Measurements from ENCODE around the gene BCL11B. TPM values are rescaled to one million over a fixed set of nuclear protein-coding genes. Genes with fewer than 3 reads are reported as not detected.
"Not testable (repeated sequence)": the region's sequence is repeated elsewhere in the genome, so short reads cannot be mapped to it uniquely, and the experiment has no call there.

Gene BCL11B
- total RNA-seq, 6 donors from 2014 or later = 1.1 to 4.5 (median 2.2) TPM

- H3K27ac ChIP-seq = no peak overlapping the region
- H3K4me3 ChIP-seq = no peak overlapping the region
- DNase-seq (no peak), ATAC-seq (ENCODE audit: low FRiP score in 2 of 2) (no peak)
- no peaks in the 10 kb centered on the region for H3K9me3 ChIP-seq
- no peaks in the 10 kb centered on the region for H3K27me3 ChIP-seq
- peaks cover 7 to 12% (median 8%) of the 10 kb centered on the region in 4 donors for H3K4me1 ChIP-seq
- no peaks in the 10 kb centered on the region for H3K36me3 ChIP-seq
- WGBS, 2 donors = 86 to 87% methylated on average over 16 of the region's 16 CpGs
- no peak for TF ChIP-seq POLR2A (IDR thresholded peaks at IDR 0.05)
- no peak for TF ChIP-seq EP300 (IDR thresholded peaks at IDR 0.05)
- TF ChIP-seq, protein P1, sequence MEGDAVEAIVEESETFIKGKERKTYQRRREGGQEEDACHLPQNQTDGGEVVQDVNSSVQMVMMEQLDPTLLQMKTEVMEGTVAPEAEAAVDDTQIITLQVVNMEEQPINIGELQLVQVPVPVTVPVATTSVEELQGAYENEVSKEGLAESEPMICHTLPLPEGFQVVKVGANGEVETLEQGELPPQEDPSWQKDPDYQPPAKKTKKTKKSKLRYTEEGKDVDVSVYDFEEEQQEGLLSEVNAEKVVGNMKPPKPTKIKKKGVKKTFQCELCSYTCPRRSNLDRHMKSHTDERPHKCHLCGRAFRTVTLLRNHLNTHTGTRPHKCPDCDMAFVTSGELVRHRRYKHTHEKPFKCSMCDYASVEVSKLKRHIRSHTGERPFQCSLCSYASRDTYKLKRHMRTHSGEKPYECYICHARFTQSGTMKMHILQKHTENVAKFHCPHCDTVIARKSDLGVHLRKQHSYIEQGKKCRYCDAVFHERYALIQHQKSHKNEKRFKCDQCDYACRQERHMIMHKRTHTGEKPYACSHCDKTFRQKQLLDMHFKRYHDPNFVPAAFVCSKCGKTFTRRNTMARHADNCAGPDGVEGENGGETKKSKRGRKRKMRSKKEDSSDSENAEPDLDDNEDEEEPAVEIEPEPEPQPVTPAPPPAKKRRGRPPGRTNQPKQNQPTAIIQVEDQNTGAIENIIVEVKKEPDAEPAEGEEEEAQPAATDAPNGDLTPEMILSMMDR (IDR thresholded peaks at IDR 0.05) = no peak
Observed at GRCh38 chr14:99186956-99187690, 84.9 kb downstream of the BCL11B start.

GRCh38 chr14:99186336-99186735, 85.7 kb downstream of the BCL11B start:
- not testable (repeated sequence) for H3K27me3 ChIP-seq; H3K4me1 ChIP-seq; H3K4me3 ChIP-seq; ATAC-seq (ENCODE audit: low FRiP score in 2 of 2); H3K36me3 ChIP-seq; H3K9me3 ChIP-seq; DNase-seq; H3K27ac ChIP-seq
- WGBS, 2 donors = 97% methylated on average over 8 of the region's 8 CpGs

DNA sequence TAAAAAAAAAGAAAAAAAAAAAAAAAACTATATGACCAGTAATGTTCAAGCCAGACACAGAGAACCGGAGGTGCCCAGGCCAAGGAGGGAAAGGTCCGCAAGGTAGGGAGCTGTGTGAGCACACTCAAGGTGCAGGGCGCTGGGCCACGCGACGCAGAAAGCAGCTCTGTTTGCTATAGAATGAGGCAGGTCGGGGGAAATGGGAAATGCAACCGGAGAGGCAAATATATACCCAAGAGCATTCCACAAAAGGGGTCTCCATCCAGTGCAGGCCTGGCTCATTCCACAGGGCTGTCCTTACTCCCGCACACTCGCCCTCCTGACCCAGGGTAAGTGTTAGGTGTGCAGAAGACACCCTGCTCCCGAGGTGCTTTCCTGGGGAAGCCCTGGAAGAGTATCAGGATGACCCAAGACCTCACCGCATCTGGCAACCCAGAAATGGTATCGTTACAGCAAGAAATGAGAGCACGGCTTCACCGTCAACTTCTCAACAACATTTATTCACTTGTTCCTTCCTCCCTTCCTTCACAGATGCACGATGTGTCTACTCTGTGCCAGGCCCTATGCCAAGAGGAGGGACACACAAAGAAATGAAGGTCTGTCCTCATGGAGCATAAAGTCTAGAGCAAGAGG, 86.4 kb downstream of the BCL11B start:
- ATAC-seq (ENCODE audit: low FRiP score in 2 of 2) = no peak
- Histone ChIP-seq H3K9me3 (no peaks in the 10 kb centered on the region), H3K4me3 (no peak overlapping the region), H3K27me3 (no peaks in the 10 kb centered on the region), H3K4me1 (no peaks in the 10 kb centered on the region), H3K36me3 (no peaks in the 10 kb centered on the region), H3K27ac (no peak overlapping the region)
- DNase-seq = no peak
- 87 to 88% methylated on average over 16 of the region's 16 CpGs for WGBS, 2 donors
- no peak for TF ChIP-seq POLR2AphosphoS5 (IDR thresholded peaks at IDR 0.05)
- TF ChIP-seq, protein P1 (IDR thresholded peaks at IDR 0.05) = no peak
- no peak for TF ChIP-seq POLR2A (IDR thresholded peaks at IDR 0.05)
- no peak for TF ChIP-seq EP300 (IDR thresholded peaks at IDR 0.05)

DNA sequence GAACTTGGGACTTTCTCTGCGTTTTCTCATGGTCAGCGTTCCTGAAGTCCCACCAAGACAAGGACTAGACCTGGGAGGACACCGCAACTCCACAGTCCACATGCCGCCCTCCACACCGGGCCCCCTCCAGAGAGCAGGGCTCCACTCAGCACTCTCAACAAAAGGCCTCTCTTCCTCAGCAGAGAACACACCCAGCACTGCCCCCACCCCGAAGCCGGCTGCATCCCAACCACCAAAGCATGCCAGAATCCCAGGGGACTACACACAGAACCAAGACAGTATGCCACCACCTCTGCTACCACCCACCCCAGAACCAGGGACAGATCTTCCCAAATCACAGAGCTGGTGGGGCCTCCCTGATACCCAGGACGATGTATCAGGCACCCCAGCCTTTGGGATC, 88.3 kb downstream of the BCL11B start:
- WGBS, 2 donors = 90 to 91% methylated on average over 8 of the region's 8 CpGs
- DNase-seq = no peak
- no peaks in the 10 kb centered on the region for H3K36me3 ChIP-seq

GRCh38 chr14:99183311-99183710, 88.7 kb downstream of the BCL11B start:
- no peak overlapping the region for H3K4me3 ChIP-seq
- H3K27ac ChIP-seq = no peak overlapping the region
- TF ChIP-seq EP300 (IDR thresholded peaks at IDR 0.05) = no peak
- TF ChIP-seq POLR2AphosphoS5 (IDR thresholded peaks at IDR 0.05) = no peak
- no peak for TF ChIP-seq POLR2A (IDR thresholded peaks at IDR 0.05)
- TF ChIP-seq, protein P1 (IDR thresholded peaks at IDR 0.05) = no peak
- peaks cover 0 to 6% (median 0%) of the 10 kb centered on the region in 4 donors for H3K4me1 ChIP-seq
- 89 to 91% methylated on average over 9 to 12 of the region's 12 CpGs for WGBS, 2 donors
- no peaks in the 10 kb centered on the region for H3K27me3 ChIP-seq
- ATAC-seq (ENCODE audit: low FRiP score in 2 of 2) = peak in 1 of 2 donors; percentile 3
- H3K36me3 ChIP-seq = no peaks in the 10 kb centered on the region
- no peak for DNase-seq
- no peaks in the 10 kb centered on the region for H3K9me3 ChIP-seq

More for the DNA sequence above, 88.3 kb downstream of the BCL11B start:
- Histone ChIP-seq H3K27ac (no peak overlapping the region), H3K4me3 (no peak overlapping the region), H3K4me1 (peaks cover 0 to 2% (median 0%) of the 10 kb centered on the region in 4 donors), H3K27me3 (no peaks in the 10 kb centered on the region), H3K9me3 (no peaks in the 10 kb centered on the region)
- TF ChIP-seq EP300 (IDR thresholded peaks at IDR 0.05) = no peak
- TF ChIP-seq POLR2A (IDR thresholded peaks at IDR 0.05) = no peak
- TF ChIP-seq, protein P1 (IDR thresholded peaks at IDR 0.05) = no peak
- TF ChIP-seq POLR2AphosphoS5 (IDR thresholded peaks at IDR 0.05) = no peak
- peak in 1 of 2 donors; percentile 24 for ATAC-seq (ENCODE audit: low FRiP score in 2 of 2)

Data from upper lobe of left lung (tissue), 6 donors.